GM12878 (cell line): ENCODE measurements around the gene USP37. TPM values are rescaled to one million over a fixed set of nuclear protein-coding genes. Genes with fewer than 3 reads are reported as not detected.

ENCODE experiments used
- CBFB ChIP-seq: IDR thresholded peaks from 2 replicates; pipeline ENCODE4 v1.6.1; 2016; ENCODE audit warnings: antibody characterized with exemption, low read depth
- FOXK2 ChIP-seq: fragments of 450-650 bp; IDR thresholded peaks from 2 replicates; pipeline ENCODE4 v1.6.1; 2017; ENCODE audit warnings: mild to moderate bottlenecking, moderate library complexity
- HDAC2 ChIP-seq: fragments of 200-600 bp; sonication (generic); IDR thresholded peaks from 2 replicates; pipeline ENCODE4 v1.6.1; 2017
- HSF1 ChIP-seq: fragments of 150-350 bp; IDR thresholded peaks from 2 replicates; pipeline ENCODE4 v1.6.1; 2014; ENCODE audit warnings: mild to moderate bottlenecking, low read depth, low read length
- JUNB ChIP-seq: IDR thresholded peaks from 2 replicates; pipeline ENCODE4 v1.6.1; 2016; ENCODE audit warnings: antibody characterized with exemption, mild to moderate bottlenecking
- JUND ChIP-seq: IDR thresholded peaks from 2 replicates; pipeline ENCODE4 v1.6.1; 2012; ENCODE audit warnings: low read depth, mild to moderate bottlenecking, low read length, improper control_type of control experiment, moderate library complexity
- MEF2A ChIP-seq: IDR thresholded peaks from 2 replicates; pipeline ENCODE4 v1.6.1; 2011; ENCODE audit warnings: low read depth, mild to moderate bottlenecking, low read length, moderate library complexity; ENCODE audit not compliant: insufficient read depth
- MYC ChIP-seq: IDR thresholded peaks from 2 replicates; pipeline ENCODE4 v1.6.1; 2011; ENCODE audit warnings: mild to moderate bottlenecking, low read length, moderate library complexity, inconsistent platforms; ENCODE audit not compliant: insufficient read depth, insufficient replicate concordance, insufficient read length, severe bottlenecking
- NBN ChIP-seq: fragments of 450-650 bp; IDR thresholded peaks from 2 replicates; pipeline ENCODE4 v1.6.1; 2016
- POLR2AphosphoS2 ChIP-seq: IDR thresholded peaks from 2 replicates; pipeline ENCODE4 v1.6.1; 2011; ENCODE audit warnings: low read depth, mild to moderate bottlenecking, low read length, improper control_type of control experiment, moderate library complexity
- RUNX3 ChIP-seq: IDR thresholded peaks from 2 replicates; pipeline ENCODE4 v1.6.1; 2012; ENCODE audit warnings: low read length, inconsistent platforms
- SREBF1 ChIP-seq: IDR thresholded peaks from 2 replicates; pipeline ENCODE4 v1.6.1; 2012; ENCODE audit warnings: mild to moderate bottlenecking, low read length
- SRF ChIP-seq, 2 experiments: IDR thresholded peaks; 2 replicates each; pipeline ENCODE4 v1.6.1; 2011; ENCODE audit warnings: low read depth in 2 of 2, low read length in 2 of 2, mild to moderate bottlenecking in 1 of 2, moderate library complexity in 1 of 2
- TCF3 ChIP-seq: IDR thresholded peaks from 2 replicates; pipeline ENCODE4 v1.6.1; 2012; ENCODE audit warnings: low read depth, mild to moderate bottlenecking, low read length, borderline replicate concordance; ENCODE audit not compliant: insufficient read depth
- ZNF217 ChIP-seq: fragments of 450-650 bp; IDR thresholded peaks from 2 replicates; pipeline ENCODE4 v1.6.1; 2017; ENCODE audit warnings: antibody characterized with exemption, mild to moderate bottlenecking
- ZNF622 ChIP-seq: fragments of 450-650 bp; IDR thresholded peaks from 2 replicates; pipeline ENCODE4 v1.6.1; 2017; ENCODE audit warnings: mild to moderate bottlenecking, inconsistent platforms
- ZSCAN29 ChIP-seq: fragments of 450-650 bp; IDR thresholded peaks from 2 replicates; pipeline ENCODE4 v1.6.1; 2017; ENCODE audit warnings: mild to moderate bottlenecking, moderate library complexity
- polyA plus RNA-seq, 11 experiments: library from polyadenylated mRNA; depleted of rRNA in 4 of 11; unstranded in 6 of 11; stranded (reverse) in 5 of 11; fragments of >200 nt; fragmentation: Nextera tagmentation in 4 of 11; fragmentation: Illumina TruSeq in 1 of 11; extraction: Ambion mirVana in 4 of 11; extraction: Trizol in 1 of 11; gene quantifications; 1 replicate in 1 of 11; 2 replicates in 10 of 11; pipeline versions ENCODE4 v1.2.1 to v1.2.3, GENCODE V29; 2011 to 2016; ENCODE audit warnings: inconsistent platforms in 2 of 11, missing spikeins in 2 of 11, low read depth in 1 of 11
- total RNA-seq, 4 experiments: library from RNA; depleted of rRNA in 3 of 4; stranded (reverse); fragments of >200 nt in 3 of 4; fragmentation: Illumina TruSeq in 1 of 4; extraction: Trizol in 1 of 4; gene quantifications; 2 replicates each; pipeline versions ENCODE4 v1.2.1 to v1.2.3, GENCODE V29; 2013 to 2021
- TF ChIP-seq, protein P1 (sequence below): IDR thresholded peaks from 2 replicates; pipeline ENCODE4 v1.6.1; 2012; ENCODE audit warnings: improper control_type of control experiment, low read depth, low read length; ENCODE audit not compliant: insufficient replicate concordance
- TF ChIP-seq, protein P2 (sequence below): IDR thresholded peaks from 2 replicates; pipeline ENCODE4 v1.6.1; 2011; ENCODE audit warnings: borderline replicate concordance, low read depth, mild to moderate bottlenecking, moderate library complexity, mixed read lengths, low read length; ENCODE audit not compliant: insufficient read depth; ENCODE audit errors: extremely low read length
- TF ChIP-seq, protein P3 (sequence below): fragments of 450-650 bp; conservative IDR thresholded peaks from 2 replicates; pipeline ENCODE4 v1.6.1; 2017; ENCODE audit warnings: mild to moderate bottlenecking, moderate library complexity

The USP37 gene
- total and polyA plus RNA-seq, 10 of the 15 experiments (the other 5 are each of a cell fraction or from before 2014, with no cell fraction given), result 2.8 to 16.0 (median 10.4) TPM

DNA sequence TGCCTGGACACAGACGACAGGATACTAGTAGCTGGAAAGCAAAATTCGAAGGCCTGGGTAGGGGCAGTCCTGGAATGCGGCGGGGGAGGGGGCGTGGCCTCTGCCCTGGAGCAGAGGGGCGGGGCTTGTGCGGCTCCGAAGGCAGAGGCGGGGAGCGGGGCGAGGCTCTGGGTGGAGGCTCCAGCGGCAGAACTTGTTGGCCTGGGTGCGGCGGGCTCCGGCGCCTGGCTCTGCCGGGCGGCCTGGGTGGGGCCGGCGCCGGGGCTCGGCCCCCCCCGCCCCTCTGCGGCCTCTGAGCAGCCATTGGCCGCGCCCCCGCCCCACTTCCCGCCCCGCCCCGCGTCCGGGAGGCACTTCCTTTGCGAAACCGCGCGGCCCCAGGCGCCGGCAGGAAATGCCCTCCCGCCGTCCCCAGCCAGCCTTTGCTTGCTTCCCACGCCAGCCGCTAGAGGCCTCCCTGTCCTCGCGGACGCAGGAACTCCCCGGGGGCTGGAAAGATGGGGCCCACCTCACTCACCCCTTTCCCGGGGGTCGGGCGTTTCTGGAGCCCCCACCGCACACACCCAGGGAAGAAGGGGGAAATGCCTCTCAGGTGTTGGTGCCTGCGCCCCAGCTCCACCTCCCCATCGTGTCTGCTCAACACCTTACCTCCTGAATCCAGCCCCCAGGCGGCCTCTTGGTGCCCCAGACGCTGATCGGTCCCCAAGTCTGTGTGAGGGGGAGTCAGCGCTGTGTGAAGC, 161.8 kb downstream of the USP37 start (continued):
- TF ChIP-seq FOXK2 (no peak), JUND (0 out of 2 replicates have a peak, but pooled peaks have one; percentile 38), ZNF217 (no peak), RUNX3 (no peak; the same call in 1 of the 2 replicates), SREBF1 (no peak; the same call in 1 of the 2 replicates), SRF (IDR thresholded peaks at IDR 0.05; ENCODE audit: low read depth in 2 of 2, low read length in 2 of 2) (0 out of 4 replicates have a peak, but pooled peaks of 1 of the 2 experiments have one; percentile 29), HDAC2 (no peak), HSF1 (no peak), CBFB (no peak), NBN (peak; percentile 84), POLR2AphosphoS2 (peak; percentile 87), MYC (no peak), ZNF622 (no peak), TCF3 (0 out of 2 replicates have a peak, but pooled peaks have one; percentile 28), ZSCAN29 (no peak), MEF2A (no peak), JUNB (no peak)
- TF ChIP-seq, protein P1, sequence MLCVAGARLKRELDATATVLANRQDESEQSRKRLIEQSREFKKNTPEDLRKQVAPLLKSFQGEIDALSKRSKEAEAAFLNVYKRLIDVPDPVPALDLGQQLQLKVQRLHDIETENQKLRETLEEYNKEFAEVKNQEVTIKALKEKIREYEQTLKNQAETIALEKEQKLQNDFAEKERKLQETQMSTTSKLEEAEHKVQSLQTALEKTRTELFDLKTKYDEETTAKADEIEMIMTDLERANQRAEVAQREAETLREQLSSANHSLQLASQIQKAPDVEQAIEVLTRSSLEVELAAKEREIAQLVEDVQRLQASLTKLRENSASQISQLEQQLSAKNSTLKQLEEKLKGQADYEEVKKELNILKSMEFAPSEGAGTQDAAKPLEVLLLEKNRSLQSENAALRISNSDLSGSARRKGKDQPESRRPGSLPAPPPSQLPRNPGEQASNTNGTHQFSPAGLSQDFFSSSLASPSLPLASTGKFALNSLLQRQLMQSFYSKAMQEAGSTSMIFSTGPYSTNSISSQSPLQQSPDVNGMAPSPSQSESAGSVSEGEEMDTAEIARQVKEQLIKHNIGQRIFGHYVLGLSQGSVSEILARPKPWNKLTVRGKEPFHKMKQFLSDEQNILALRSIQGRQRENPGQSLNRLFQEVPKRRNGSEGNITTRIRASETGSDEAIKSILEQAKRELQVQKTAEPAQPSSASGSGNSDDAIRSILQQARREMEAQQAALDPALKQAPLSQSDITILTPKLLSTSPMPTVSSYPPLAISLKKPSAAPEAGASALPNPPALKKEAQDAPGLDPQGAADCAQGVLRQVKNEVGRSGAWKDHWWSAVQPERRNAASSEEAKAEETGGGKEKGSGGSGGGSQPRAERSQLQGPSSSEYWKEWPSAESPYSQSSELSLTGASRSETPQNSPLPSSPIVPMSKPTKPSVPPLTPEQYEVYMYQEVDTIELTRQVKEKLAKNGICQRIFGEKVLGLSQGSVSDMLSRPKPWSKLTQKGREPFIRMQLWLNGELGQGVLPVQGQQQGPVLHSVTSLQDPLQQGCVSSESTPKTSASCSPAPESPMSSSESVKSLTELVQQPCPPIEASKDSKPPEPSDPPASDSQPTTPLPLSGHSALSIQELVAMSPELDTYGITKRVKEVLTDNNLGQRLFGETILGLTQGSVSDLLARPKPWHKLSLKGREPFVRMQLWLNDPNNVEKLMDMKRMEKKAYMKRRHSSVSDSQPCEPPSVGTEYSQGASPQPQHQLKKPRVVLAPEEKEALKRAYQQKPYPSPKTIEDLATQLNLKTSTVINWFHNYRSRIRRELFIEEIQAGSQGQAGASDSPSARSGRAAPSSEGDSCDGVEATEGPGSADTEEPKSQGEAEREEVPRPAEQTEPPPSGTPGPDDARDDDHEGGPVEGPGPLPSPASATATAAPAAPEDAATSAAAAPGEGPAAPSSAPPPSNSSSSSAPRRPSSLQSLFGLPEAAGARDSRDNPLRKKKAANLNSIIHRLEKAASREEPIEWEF, result no peak
- TF ChIP-seq, protein P2, sequence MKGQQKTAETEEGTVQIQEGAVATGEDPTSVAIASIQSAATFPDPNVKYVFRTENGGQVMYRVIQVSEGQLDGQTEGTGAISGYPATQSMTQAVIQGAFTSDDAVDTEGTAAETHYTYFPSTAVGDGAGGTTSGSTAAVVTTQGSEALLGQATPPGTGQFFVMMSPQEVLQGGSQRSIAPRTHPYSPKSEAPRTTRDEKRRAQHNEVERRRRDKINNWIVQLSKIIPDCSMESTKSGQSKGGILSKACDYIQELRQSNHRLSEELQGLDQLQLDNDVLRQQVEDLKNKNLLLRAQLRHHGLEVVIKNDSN, result no peak
- TF ChIP-seq, protein P3, sequence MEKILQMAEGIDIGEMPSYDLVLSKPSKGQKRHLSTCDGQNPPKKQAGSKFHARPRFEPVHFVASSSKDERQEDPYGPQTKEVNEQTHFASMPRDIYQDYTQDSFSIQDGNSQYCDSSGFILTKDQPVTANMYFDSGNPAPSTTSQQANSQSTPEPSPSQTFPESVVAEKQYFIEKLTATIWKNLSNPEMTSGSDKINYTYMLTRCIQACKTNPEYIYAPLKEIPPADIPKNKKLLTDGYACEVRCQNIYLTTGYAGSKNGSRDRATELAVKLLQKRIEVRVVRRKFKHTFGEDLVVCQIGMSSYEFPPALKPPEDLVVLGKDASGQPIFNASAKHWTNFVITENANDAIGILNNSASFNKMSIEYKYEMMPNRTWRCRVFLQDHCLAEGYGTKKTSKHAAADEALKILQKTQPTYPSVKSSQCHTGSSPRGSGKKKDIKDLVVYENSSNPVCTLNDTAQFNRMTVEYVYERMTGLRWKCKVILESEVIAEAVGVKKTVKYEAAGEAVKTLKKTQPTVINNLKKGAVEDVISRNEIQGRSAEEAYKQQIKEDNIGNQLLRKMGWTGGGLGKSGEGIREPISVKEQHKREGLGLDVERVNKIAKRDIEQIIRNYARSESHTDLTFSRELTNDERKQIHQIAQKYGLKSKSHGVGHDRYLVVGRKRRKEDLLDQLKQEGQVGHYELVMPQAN, result no peak; the same call in 1 of the 2 replicates
